Inferior parietal cortex (tissue), 1 donor: ENCODE results near the gene PTPN3.
A peak's percentile ranks its signal among the peaks of the same experiment; 100 is the strongest.

Experiments
- DNase-seq: peaks from one replicate; pipeline ENCODE4 v3.0.0-alpha.2; 2016; ENCODE audit errors: extremely low spot score

PTPN3 gene

GRCh38 chr9:109476642-109477257 is 21.4 kb downstream of the PTPN3 start:
- DNase-seq: no peak

- DNase-seq: no peak
Measured at GRCh38 chr9:109475526-109475925, 22.6 kb downstream of the PTPN3 start.

GRCh38 chr9:109474944-109475343 is 23.2 kb downstream of the PTPN3 start:
- no peak for DNase-seq

GRCh38 chr9:109474170-109474569 is 23.9 kb downstream of the PTPN3 start:
- no peak for DNase-seq

GRCh38 chr9:109473329-109473728 is 24.8 kb downstream of the PTPN3 start:
- no peak for DNase-seq

- DNase-seq: no peak
Measured at GRCh38 chr9:109471475-109472393, 26.4 kb downstream of the PTPN3 start.

- DNase-seq: peak; percentile 89
Measured at GRCh38 chr9:109469646-109470358, 28.3 kb downstream of the PTPN3 start.

- no peak for DNase-seq
Measured at GRCh38 chr9:109468927-109469326, 29.2 kb downstream of the PTPN3 start.

GRCh38 chr9:109467936-109468335 is 30.2 kb downstream of the PTPN3 start:
- no peak for DNase-seq

- DNase-seq: no peak
Measured at GRCh38 chr9:109466623-109467590, 31.2 kb downstream of the PTPN3 start.

- DNase-seq: no peak
Measured at GRCh38 chr9:109463924-109464625, 34.0 kb downstream of the PTPN3 start.

- DNase-seq: no peak
Measured at GRCh38 chr9:109460576-109460975, 37.5 kb downstream of the PTPN3 start.

- DNase-seq: no peak
Measured at GRCh38 chr9:109459423-109459822, 38.7 kb downstream of the PTPN3 start.

- no peak for DNase-seq
Measured at GRCh38 chr9:109458453-109459211, 39.5 kb downstream of the PTPN3 start.

GRCh38 chr9:109456811-109457210 is 41.3 kb downstream of the PTPN3 start:
- no peak for DNase-seq

- no peak for DNase-seq
Measured at GRCh38 chr9:109455861-109456260, 42.2 kb downstream of the PTPN3 start.

- DNase-seq: no peak
Measured at GRCh38 chr9:109455391-109455790, 42.7 kb downstream of the PTPN3 start.

GRCh38 chr9:109454601-109455155 is 43.4 kb downstream of the PTPN3 start:
- no peak for DNase-seq

GRCh38 chr9:109454041-109454440 is 44.1 kb downstream of the PTPN3 start:
- DNase-seq: no peak
